ENCODE results near the gene INPP4B. TPM values are rescaled to one million over a fixed set of nuclear protein-coding genes. Genes with fewer than 3 reads are reported as not detected.

The INPP4B gene
- total RNA-seq, 2 experiments from 2014 or later: not detected

DNA sequence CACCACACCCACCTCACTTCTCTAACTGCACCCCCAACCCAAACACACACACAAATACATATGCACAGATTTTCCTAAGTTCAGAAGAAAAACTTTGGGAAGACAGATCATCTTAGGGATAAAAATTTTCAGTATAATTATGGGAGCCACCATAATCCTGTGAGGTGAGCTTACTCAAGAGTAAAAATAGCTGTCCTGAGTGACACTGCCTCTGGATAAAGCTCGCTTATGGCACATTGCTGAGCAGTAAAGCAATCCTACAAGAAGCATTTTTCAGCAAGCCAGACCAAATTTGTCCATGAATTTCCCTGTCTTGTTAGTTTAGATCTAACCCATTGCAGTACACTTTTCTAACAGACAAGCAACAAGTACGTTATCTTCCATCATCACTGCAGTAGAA is 83.8 kb downstream of the INPP4B start:
- no peaks in the 10 kb centered on the region for H4K20me1 ChIP-seq (ENCODE audit: insufficient read depth, low read length)
- no peaks in the 10 kb centered on the region for H3K9me2 ChIP-seq (ENCODE audit: insufficient read depth, low read length)
- no peak for DNase-seq (ENCODE audit: low spot score)
- no TSS peak for BruUV-seq (replicated peaks)
- H3K9me3 ChIP-seq (ENCODE audit: low read length): no peaks in the 10 kb centered on the region
- no peaks in the 10 kb centered on the region for H3K36me3 ChIP-seq (ENCODE audit: insufficient read depth, low read length)
- H3K27ac ChIP-seq (ENCODE audit: low read depth, low read length, poor library complexity, severe bottlenecking): no peak overlapping the region
- ChIA-PET CTCF (ENCODE audit: unreplicated experiment) (no interaction called here), POLR2A (no interaction called here)
- no peak overlapping the region for H2AFZ ChIP-seq (ENCODE audit: low read length)
- TF ChIP-seq, protein P1, sequence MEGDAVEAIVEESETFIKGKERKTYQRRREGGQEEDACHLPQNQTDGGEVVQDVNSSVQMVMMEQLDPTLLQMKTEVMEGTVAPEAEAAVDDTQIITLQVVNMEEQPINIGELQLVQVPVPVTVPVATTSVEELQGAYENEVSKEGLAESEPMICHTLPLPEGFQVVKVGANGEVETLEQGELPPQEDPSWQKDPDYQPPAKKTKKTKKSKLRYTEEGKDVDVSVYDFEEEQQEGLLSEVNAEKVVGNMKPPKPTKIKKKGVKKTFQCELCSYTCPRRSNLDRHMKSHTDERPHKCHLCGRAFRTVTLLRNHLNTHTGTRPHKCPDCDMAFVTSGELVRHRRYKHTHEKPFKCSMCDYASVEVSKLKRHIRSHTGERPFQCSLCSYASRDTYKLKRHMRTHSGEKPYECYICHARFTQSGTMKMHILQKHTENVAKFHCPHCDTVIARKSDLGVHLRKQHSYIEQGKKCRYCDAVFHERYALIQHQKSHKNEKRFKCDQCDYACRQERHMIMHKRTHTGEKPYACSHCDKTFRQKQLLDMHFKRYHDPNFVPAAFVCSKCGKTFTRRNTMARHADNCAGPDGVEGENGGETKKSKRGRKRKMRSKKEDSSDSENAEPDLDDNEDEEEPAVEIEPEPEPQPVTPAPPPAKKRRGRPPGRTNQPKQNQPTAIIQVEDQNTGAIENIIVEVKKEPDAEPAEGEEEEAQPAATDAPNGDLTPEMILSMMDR (conservative IDR thresholded peaks at IDR 0.05; ENCODE audit: low read length): no peak
- TF ChIP-seq EZH2phosphoT487 (IDR thresholded peaks at IDR 0.05; ENCODE audit: borderline replicate concordance, low read depth, low read length): no peak
- intact Hi-C loops (cut with micrococcal nuclease; ENCODE audit: unreplicated experiment): no loop called here
- H3K4me3 ChIP-seq (ENCODE audit: low read depth, low read length, poor library complexity, severe bottlenecking): no peak overlapping the region
- H3K4me1 ChIP-seq (ENCODE audit: insufficient read depth, low read length, poor library complexity, severe bottlenecking): no peaks in the 10 kb centered on the region
- no peak overlapping the region for H3K4me2 ChIP-seq (ENCODE audit: low read length)
- H3K79me2 ChIP-seq (ENCODE audit: insufficient read depth, low read depth, low read length): no peaks in the 10 kb centered on the region

DNA sequence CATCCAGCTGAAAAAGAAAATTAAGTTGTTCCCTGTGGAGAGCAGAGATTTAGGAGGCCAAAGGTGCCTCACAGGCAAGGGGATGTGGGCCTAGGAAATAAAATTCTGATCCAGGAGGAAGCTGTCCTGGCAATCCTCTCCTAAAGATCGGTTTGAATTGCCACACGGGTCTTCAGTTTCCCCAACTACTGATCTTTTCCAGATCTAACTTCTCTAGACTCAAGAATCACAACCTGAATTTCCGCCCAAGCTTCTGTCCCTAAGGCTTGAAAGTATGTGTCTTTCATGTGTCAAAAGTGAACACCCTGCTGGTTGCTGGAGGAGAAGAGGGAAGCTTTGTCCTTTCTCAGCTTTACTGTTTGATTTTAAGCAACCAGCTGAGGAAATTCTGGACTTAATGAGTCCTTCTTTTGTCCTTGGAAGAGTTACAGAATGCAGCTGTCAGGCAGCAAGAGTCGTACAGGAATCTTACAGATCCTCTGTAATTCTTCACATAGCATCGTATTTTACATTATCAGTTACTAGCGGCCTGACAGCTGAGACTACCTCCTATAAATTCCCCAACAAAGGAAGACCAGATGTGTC is 93.8 kb downstream of the INPP4B start:
- H3K4me3 ChIP-seq (ENCODE audit: low read depth, low read length, poor library complexity, severe bottlenecking): no peak overlapping the region
- no peaks in the 10 kb centered on the region for H3K36me3 ChIP-seq (ENCODE audit: insufficient read depth, low read length)
- no peak for DNase-seq (ENCODE audit: low spot score)
- no peaks in the 10 kb centered on the region for H3K4me1 ChIP-seq (ENCODE audit: insufficient read depth, low read length, poor library complexity, severe bottlenecking)
- no TSS peak for BruUV-seq (replicated peaks)
- H4K20me1 ChIP-seq (ENCODE audit: insufficient read depth, low read length): no peaks in the 10 kb centered on the region
- H3K9me3 ChIP-seq (ENCODE audit: low read length): no peaks in the 10 kb centered on the region
- ChIA-PET POLR2A (interaction anchor here (0.6 kb wide), 1 partner anchor 531 kb away, joined by 4 read pairs; no protein-coding TSS in a partner anchor), CTCF (ENCODE audit: unreplicated experiment) (no interaction called here)
- H3K27ac ChIP-seq (ENCODE audit: low read depth, low read length, poor library complexity, severe bottlenecking): no peak overlapping the region
- no peaks in the 10 kb centered on the region for H3K79me2 ChIP-seq (ENCODE audit: insufficient read depth, low read depth, low read length)
- no peaks in the 10 kb centered on the region for H3K9me2 ChIP-seq (ENCODE audit: insufficient read depth, low read length)
- no peak overlapping the region for H2AFZ ChIP-seq (ENCODE audit: low read length)
- intact Hi-C loops (cut with micrococcal nuclease; ENCODE audit: unreplicated experiment): no loop called here
- H3K4me2 ChIP-seq (ENCODE audit: low read length): no peak overlapping the region
- TF ChIP-seq EZH2phosphoT487 (IDR thresholded peaks at IDR 0.05; ENCODE audit: borderline replicate concordance, low read depth, low read length): no peak
- TF ChIP-seq, protein P1 (conservative IDR thresholded peaks at IDR 0.05; ENCODE audit: low read length): no peak

DNA sequence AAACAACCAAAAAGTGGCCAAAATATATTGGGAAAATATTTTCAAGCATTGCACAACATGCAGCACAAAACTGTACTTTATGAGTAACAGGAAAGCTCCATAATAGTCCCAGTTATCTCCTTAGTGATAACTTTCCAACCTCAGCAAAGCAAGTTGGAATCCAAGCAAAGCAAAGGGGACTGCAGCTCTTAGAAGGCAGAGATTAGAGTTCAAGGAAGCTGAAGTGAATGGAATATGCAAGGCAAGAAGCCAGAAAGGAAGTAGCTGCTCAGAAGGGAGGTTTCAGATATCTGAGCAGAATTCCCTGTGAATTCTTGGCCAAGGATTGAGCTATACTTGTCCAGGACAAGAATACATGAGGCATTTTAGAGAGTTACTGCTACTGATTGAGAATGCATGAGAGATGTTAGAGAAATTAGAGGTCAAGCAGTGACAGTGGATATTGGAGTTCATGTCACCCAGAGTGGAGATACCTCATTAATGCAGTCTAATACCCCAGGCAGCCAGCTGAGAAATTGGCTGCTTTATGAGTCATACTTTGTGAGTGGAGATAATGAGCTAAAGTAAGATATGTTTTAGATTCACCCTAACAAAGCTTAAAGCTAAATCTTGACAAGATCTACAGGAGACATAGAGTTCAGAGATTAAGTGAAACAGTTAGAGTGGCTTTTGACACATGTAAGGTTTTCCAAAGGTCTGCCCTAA is 102.8 kb downstream of the INPP4B start:
- Histone ChIP-seq H3K79me2 (ENCODE audit: insufficient read depth, low read depth, low read length) (no peaks in the 10 kb centered on the region), H3K4me2 (ENCODE audit: low read length) (no peak overlapping the region), H3K27ac (ENCODE audit: low read depth, low read length, poor library complexity, severe bottlenecking) (no peak overlapping the region), H3K4me3 (ENCODE audit: low read depth, low read length, poor library complexity, severe bottlenecking) (no peak overlapping the region), H4K20me1 (ENCODE audit: insufficient read depth, low read length) (no peaks in the 10 kb centered on the region), H3K9me3 (ENCODE audit: low read length) (no peaks in the 10 kb centered on the region), H3K4me1 (ENCODE audit: insufficient read depth, low read length, poor library complexity, severe bottlenecking) (no peaks in the 10 kb centered on the region), H3K36me3 (ENCODE audit: insufficient read depth, low read length) (no peaks in the 10 kb centered on the region), H2AFZ (ENCODE audit: low read length) (no peak overlapping the region), H3K9me2 (ENCODE audit: insufficient read depth, low read length) (no peaks in the 10 kb centered on the region)
- ChIA-PET POLR2A (interaction anchor here (0.6 to 0.9 kb wide), 2 partner anchors 8 to 1592 kb away, joined by 3 to 5 read pairs; no protein-coding TSS in a partner anchor), CTCF (ENCODE audit: unreplicated experiment) (no interaction called here)
- TF ChIP-seq, protein P1 (conservative IDR thresholded peaks at IDR 0.05; ENCODE audit: low read length): no peak
- TF ChIP-seq EZH2phosphoT487 (IDR thresholded peaks at IDR 0.05; ENCODE audit: borderline replicate concordance, low read depth, low read length): no peak
- BruUV-seq (replicated peaks): no TSS peak
- intact Hi-C loops (cut with micrococcal nuclease; ENCODE audit: unreplicated experiment): no loop called here
- no peak for DNase-seq (ENCODE audit: low spot score)
